ENCODE results near the gene NCBP2L. TPM values are rescaled to one million over a fixed set of nuclear protein-coding genes. Genes with fewer than 3 reads are reported as not detected.

Gene NCBP2L
- total and polyA plus RNA-seq, 2 donors (not counting 1 experiment from before 2014, with no cell fraction given): not detected

- no peaks in the 10 kb centered on the region for H3K9me3 ChIP-seq (ENCODE audit: control insufficient read depth, insufficient read depth, low read depth, low read length)
- H4K20me1 ChIP-seq (ENCODE audit: control insufficient read depth, extremely low read depth, insufficient read depth, low read length): no peaks in the 10 kb centered on the region
- DNase-seq (ENCODE audit: low read depth in 2 of 2): no peak
- no peaks in the 10 kb centered on the region for H3K27me3 ChIP-seq (ENCODE audit: control insufficient read depth, insufficient read depth, low read length)
- no peaks in the 10 kb centered on the region for H3K4me1 ChIP-seq (ENCODE audit: control insufficient read depth, extremely low read depth, insufficient read depth, low read length)
- no peaks in the 10 kb centered on the region for H3K36me3 ChIP-seq (ENCODE audit: control insufficient read depth, insufficient read depth, low read length)
- no peak for TF ChIP-seq EZH2 (IDR thresholded peaks at IDR 0.05; ENCODE audit: low read length, missing control alignments)
- TF ChIP-seq, protein P1, sequence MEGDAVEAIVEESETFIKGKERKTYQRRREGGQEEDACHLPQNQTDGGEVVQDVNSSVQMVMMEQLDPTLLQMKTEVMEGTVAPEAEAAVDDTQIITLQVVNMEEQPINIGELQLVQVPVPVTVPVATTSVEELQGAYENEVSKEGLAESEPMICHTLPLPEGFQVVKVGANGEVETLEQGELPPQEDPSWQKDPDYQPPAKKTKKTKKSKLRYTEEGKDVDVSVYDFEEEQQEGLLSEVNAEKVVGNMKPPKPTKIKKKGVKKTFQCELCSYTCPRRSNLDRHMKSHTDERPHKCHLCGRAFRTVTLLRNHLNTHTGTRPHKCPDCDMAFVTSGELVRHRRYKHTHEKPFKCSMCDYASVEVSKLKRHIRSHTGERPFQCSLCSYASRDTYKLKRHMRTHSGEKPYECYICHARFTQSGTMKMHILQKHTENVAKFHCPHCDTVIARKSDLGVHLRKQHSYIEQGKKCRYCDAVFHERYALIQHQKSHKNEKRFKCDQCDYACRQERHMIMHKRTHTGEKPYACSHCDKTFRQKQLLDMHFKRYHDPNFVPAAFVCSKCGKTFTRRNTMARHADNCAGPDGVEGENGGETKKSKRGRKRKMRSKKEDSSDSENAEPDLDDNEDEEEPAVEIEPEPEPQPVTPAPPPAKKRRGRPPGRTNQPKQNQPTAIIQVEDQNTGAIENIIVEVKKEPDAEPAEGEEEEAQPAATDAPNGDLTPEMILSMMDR (conservative IDR thresholded peaks at IDR 0.05 in 1 of 2, IDR thresholded peaks at IDR 0.05 in 1 of 2; ENCODE audit: low read depth in 1 of 2, low read length in 2 of 2): no peak
- no peak overlapping the region for H3K4me3 ChIP-seq (replicated peaks in 1 of 4; ENCODE audit: control extremely low read depth in 1 of 4, insufficient read depth in 1 of 4, low read depth in 3 of 4, low read length in 4 of 4)
- no peak overlapping the region for H3K4me2 ChIP-seq (ENCODE audit: extremely low read depth, insufficient read depth, low read length)
- H3K9ac ChIP-seq (ENCODE audit: insufficient read depth, low read length): no peak overlapping the region
- no peak overlapping the region for H3K27ac ChIP-seq (ENCODE audit: insufficient read depth, low read length)
- no peak overlapping the region for H2AFZ ChIP-seq (ENCODE audit: low read length)
- no peaks in the 10 kb centered on the region for H3K79me2 ChIP-seq (ENCODE audit: control insufficient read depth, insufficient read depth, low read length)
Measured at GRCh38 chrX:107840971-107841370, 63.4 kb downstream of the NCBP2L start.

DNA sequence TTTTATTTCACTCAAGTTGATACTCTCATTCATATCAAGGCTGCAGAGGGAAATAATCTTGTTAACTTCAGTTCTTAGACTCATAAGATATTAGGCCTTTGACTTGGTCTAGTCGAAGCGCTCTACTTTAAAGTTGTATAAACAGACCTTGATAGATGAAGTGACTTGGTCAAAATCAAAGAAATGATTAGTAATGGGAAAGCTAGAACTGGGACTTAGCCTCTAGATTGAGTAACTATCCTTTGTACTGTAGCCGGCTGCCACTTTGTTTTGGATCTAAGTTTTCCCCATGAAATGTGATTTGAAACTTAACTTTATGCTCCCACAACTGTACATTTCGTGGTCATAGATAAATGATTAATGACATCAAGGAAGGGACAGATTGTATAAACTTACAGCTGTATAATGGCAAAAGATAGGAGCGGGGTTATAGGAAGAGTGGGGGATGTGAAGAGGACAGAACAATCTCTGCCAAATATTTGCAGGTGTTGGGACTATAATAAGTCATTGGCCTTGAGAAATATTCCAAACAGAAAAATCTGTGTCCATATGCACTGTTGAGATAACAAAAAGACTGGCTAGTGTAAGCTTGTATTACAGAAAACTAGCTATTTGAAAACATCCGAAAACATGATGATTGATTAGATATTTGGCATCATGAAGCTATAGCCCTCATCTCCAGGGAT lies 65.3 kb downstream of the NCBP2L start:
- peak in 1 of 2 donors; percentile 14 for DNase-seq (ENCODE audit: low read depth in 2 of 2)
- Histone ChIP-seq H3K79me2 (ENCODE audit: control insufficient read depth, insufficient read depth, low read length) (no peaks in the 10 kb centered on the region), H3K9me3 (ENCODE audit: control insufficient read depth, insufficient read depth, low read depth, low read length) (no peaks in the 10 kb centered on the region), H3K4me2 (ENCODE audit: extremely low read depth, insufficient read depth, low read length) (no peak overlapping the region), H3K4me3 (replicated peaks in 1 of 4; ENCODE audit: control extremely low read depth in 1 of 4, insufficient read depth in 1 of 4, low read depth in 3 of 4, low read length in 4 of 4) (no peak overlapping the region), H4K20me1 (ENCODE audit: control insufficient read depth, extremely low read depth, insufficient read depth, low read length) (no peaks in the 10 kb centered on the region), H2AFZ (ENCODE audit: low read length) (no peak overlapping the region), H3K27ac (ENCODE audit: insufficient read depth, low read length) (no peak overlapping the region), H3K4me1 (ENCODE audit: control insufficient read depth, extremely low read depth, insufficient read depth, low read length) (no peaks in the 10 kb centered on the region), H3K9ac (ENCODE audit: insufficient read depth, low read length) (no peak overlapping the region), H3K36me3 (ENCODE audit: control insufficient read depth, insufficient read depth, low read length) (no peaks in the 10 kb centered on the region), H3K27me3 (ENCODE audit: control insufficient read depth, insufficient read depth, low read length) (no peaks in the 10 kb centered on the region)
- no peak for TF ChIP-seq EZH2 (IDR thresholded peaks at IDR 0.05; ENCODE audit: low read length, missing control alignments)
- TF ChIP-seq, protein P1 (conservative IDR thresholded peaks at IDR 0.05 in 1 of 2, IDR thresholded peaks at IDR 0.05 in 1 of 2; ENCODE audit: low read depth in 1 of 2, low read length in 2 of 2): no peak

Other genes with a start within 250 kb of the NCBP2L start
- gene PRPS1, start 149.2 kb upstream of the NCBP2L start, total RNA-seq: 14.4 and 17.0 TPM in 2 replicates
- 56.8 and 104 TPM in 2 replicates for gene PRPS1, start 149.2 kb upstream of the NCBP2L start, polyA plus RNA-seq
- 32.4 and 51.5 TPM in 2 replicates for gene TSC22D3, start 1.9 kb upstream of the NCBP2L start, total RNA-seq
- gene TSC22D3, start 1.9 kb upstream of the NCBP2L start, polyA plus RNA-seq: 9.7 and 24.2 TPM in 2 replicates
- 17.2 and 17.5 TPM in 2 replicates for gene MID2, start 48.1 kb downstream of the NCBP2L start, total RNA-seq
- 6.5 and 11.8 TPM in 2 replicates for gene MID2, start 48.1 kb downstream of the NCBP2L start, polyA plus RNA-seq
- gene TEX13B, start 204.6 kb downstream of the NCBP2L start, total RNA-seq: not detected in 2 replicates
- gene TEX13B, start 204.6 kb downstream of the NCBP2L start, polyA plus RNA-seq: not detected in 2 replicates